GM19043 (cell line): Measurements from ENCODE around the gene HES3.
A peak's percentile ranks its signal among the peaks of the same experiment; 100 is the strongest.

Experiments
- ATAC-seq: cut with Tn5 transposase; IDR thresholded peaks from one replicate; pipeline ENCODE4 v1.9.1; 2021; ENCODE audit warnings: low read depth; ENCODE audit not compliant: unreplicated experiment

Gene HES3

DNA sequence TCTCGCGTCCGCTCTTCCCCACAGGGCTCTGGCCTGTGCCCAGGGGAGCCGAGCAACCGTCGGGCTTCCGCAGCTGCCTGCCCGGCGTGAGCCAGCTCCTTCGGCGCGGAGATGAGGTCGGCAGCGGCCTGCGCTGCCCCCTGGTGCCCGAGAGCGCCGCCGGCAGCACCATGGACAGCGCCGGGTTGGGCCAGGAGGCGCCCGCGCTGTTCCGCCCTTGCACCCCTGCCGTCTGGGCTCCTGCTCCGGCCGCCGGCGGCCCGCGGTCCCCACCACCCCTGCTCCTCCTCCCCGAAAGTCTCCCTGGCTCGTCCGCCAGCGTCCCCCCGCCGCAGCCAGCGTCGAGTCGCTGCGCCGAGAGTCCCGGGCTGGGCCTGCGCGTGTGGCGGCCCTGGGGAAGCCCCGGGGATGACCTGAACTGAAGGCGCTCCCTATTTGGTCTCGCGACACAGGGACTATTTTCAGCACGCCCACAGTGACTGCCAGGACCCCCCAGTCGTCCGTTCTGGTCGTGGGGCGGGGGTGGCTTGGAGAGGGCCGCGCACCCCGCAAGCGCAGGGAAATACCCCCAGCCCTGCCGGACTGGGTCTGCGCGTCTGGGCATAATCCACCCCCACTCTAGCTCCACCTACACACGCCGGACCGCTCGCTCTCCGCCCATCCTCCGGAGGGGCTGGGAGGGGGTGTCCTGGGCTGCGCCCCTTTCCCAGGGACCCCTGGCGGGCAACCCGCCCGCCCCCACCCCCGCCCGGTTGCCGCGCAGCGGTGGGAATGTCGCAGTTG, 1.3 kb downstream of the HES3 start:
- peak; percentile 49 for ATAC-seq

DNA sequence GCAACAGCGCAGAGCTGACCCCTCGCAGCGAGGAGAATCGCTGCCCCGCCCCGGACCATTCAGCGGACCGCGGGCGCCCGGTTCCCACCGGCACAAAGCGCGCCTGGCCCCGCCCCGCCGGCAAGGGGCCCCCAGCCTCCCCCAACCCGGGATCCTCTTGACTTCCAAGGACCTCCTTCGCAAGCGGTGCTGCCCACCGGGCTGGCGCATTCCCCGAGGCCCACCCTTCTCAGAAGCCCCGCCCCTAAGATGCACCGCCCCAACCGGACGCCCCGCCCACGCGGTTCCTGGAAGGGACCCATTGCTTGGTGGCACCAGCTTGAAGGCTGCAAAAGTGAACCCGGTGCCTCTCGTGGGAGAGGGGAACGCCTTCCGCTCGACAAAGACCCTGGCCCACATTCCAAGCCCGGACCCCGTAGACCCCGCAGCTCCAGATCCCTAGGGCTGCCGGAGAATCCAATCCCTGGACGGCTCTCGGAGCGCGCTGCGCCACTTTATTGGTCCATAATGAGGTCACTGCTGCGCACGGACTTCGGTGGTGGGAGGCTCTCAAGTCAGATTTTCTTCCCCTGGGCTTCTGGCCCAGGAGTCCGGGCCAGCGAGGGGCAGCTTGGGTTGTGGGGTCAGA, 2.0 kb downstream of the HES3 start:
- ATAC-seq, result no peak

DNA sequence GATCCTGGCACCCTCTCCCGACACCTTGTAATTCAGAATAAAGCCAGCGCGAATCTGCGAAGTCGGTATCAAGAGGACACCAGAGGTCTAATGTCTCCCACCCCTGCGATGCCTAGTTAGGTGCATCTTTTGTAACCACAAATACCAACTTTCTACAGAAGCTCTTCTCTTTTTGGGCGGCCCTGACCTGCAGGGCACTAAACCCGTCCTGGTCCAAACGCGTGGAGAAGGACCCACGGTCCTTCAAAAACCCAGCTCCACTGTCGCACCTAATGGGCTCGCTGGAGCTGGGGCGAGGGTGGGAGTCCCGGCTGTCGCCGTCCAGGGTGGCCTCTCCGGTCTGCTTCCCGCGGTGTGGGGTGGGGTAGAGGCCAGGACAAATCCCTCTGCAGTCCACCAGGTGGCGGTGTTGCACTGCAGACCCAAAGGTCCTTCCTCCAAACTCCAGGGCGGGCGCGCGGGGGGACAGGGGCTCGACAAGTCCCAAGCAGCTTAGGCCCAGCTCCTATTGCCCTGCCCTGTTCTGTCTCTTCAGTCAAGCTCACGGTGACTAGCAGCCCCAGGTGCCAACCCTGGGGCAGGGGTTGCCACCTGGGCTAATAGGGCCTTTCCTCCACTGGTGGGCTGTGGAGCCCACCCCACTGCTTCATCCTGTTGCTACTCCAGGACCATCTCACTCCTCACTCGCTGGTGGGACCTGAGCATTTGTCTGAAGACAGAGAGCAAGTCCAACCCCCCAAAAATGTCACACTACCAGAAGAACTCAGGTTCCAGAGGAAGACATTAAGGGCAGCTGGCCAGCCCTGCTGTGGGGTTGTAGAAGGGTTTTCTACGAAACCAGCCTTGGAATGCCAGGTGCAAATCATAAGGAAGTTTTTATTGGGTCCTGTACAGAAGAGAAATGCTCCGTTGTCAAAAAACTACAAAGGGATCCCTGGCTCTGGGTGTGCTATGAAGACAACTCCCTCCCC, 2.8 kb downstream of the HES3 start:
- ATAC-seq, result no peak

DNA sequence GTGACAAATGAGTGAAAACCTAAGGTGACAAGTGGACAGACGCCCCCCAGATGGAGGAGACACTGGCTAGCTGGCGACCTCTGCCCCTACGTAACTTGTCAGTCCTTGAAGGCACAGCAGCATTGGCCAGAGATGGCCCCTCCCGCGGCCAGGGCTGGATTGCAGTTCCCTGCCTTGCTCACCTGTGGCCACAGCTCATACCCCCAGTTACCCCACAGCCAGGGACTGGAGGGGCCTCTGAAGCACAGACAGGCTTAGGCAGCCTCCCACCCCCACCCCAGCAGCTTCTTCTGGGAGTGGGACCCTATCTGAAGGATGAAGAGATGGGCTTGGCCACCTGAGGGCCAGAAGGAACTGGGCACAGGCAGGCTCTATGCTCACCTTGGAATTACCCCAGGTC, 3.7 kb downstream of the HES3 start:
- no peak for ATAC-seq

DNA sequence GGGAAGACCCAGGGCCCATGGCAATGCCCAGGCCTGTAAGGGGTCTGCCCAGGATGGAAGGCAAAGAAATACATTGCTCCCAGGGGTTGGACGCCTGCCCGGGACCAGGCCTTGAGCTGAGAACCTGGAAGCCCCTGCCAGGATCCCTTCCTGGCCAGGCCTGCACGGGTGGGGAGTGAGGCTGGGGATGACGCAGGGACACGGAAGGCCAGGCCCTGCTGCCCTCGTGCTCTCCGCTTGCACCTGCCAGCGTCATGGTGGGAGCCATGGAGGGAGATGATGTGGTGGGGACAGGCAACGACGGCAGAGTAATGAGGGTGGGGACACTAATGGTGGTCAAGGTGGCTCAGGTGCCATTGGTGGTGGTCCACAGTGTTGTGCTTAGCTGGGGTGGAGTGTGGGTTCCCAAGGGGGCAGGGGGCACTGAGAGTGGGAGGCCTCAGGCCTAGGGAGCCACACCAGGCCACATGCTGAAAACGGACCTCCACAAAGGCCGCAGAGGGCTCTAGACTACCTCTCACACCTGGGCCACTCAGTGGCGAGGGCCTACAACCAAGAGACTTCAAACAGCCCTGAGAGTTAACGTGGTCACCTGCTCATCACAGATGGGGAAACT, 4.3 kb downstream of the HES3 start:
- ATAC-seq, result no peak

DNA sequence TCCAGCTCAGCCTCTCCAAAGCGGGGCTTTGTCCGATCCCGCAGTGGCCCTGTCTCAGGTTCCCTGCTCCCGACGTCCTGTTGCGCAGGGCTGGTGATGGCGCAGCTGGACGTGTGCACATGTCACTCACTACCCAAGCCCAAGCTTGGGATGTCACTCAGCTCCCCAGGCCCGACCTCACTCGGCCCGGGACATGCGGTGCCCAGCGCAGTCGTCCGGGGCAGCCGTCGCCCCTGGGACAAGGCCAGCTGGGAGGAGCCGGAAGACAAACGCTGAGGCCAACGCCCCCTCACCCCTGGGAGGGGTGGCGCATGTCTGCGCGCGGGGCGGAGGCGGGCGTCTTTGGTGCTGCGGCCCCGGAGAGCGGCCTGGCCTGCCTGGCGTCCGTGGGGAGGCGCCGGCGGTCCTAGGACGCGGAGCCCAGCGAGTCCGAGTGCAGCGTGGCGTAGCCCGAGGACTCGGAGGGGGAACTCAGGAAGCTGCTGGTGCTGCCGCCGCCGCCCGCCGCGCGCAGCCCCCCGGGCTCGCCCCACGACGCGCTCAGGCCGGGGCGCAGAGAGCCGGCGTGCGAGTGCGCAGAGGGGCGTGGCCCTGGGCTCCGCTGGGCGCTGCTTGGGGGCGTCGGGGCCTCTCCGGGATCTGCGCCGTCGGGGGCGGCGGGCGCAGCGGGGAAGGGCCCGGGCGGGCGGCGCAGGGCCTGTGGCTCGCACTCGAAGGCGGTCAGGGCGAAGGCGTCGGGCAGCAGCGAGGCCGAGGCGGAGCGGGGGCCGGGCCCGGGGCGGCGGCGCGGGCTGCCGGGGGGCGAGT, 5.2 kb downstream of the HES3 start:
- no peak for ATAC-seq

DNA sequence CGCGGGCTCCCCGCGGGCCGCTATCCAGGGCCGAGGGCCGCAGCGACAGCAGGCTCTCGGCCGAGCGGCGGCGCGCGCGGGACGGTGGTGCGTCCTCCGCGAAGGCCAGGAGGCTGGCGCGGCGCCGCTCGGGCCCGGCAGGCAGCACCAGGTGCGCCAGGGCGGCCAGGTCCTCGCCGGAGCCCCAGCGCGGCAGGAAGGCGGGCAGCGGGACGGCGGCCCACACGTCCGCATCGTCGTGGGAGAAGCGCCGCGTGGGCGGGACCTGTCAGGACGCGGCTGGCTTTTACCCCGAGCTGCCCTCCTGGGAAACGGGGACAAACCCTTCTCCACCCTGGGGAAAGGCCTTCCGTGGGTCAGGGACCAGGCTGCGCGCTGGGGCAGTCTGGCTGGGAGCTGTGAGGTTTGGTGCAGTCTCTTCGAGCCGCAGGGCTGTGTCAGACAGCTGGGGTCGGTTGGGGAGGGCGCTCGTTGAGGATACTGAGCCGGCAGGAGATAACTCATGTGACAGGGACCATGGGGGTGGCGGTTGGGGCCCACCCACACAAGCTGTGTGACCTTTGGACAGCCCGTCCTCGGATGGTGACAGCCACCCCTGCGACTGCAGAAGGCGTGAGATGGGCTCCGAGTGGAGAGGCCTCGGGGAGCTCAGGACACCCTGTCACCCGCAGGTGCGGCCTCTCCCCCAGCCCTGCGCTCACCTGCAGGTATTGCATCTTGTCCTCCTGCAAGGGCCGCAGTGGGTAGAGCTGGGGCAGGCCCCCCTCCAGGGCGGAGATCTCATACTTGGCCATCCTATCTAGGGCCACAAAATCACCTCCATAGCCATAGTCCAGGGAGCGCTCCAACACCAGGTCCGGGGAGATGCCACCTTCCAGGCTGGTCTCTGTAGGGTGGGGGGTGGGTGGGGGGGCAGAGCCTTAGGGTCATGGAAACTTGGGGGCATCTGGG, 6.0 kb downstream of the HES3 start:
- ATAC-seq, result no peak

DNA sequence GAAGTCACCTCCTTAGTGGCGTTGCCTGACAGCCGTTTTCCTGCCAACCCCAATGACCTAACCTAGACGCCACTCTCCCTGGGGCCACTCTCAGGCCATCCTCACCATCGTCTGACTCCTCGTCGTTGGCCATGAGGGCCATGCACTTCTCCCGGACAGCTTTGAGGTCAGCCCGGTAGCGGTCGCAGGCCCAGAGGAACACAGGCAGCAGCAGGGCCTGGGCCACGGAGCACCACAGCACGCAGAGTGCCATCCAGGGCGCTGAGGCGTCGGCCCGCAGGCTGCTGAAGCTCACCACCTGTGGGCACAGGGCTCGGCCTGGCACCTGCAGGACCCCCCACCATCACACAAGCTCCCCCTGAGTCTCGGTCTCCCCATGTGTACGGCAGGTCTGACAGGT, 7.3 kb downstream of the HES3 start:
- ATAC-seq, result no peak

DNA sequence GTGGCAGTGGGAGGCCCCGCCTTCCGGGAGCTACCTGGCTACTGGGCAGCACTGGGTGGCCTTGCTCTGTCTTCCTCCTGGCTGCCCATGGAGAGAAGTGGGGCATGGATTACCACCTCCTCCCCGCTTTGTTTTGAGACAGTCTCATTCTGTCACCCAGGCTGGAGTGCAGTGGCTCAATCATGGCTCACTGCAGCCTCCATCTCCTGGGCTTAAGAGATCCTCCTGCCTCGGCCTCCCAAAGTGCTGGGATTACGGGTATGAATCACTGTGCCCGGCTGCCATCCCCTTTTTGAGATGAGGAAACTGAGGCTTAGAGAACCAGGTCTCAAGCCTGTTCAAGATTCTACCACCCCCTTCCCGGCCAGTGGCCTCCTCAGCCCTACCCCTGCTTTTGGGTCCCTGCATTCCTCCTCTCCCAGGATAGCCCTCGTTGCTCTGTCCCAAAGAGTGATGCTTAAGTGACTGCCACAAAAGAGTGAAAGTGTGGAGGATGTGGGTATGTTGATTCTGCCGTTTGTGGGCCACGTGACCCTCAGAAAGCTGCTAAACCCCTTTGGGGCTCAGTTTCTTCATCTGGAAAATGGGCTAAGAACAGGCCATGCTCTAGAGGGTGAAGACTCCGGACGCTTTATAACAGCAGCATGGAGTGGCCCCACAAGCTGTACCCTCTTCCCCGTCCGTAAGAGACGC, 7.8 kb downstream of the HES3 start:
- no peak for ATAC-seq

DNA sequence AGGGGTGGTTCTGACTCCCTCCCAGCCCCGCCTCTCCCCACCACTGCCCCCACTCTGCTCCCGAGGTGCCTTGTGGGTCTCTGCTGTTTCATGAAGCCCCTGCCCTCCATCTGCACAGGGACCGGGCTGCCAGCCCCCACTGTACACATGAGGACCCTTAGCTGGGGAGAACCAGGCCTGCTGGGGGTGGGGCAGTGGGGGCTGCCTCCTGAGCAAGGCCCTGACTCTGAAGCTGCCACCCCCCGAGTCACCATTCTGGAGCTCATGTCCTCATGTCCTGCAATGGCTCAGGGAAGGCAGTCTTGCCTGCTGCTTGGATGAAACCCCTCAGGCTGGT, 8.4 kb downstream of the HES3 start:
- no peak for ATAC-seq

DNA sequence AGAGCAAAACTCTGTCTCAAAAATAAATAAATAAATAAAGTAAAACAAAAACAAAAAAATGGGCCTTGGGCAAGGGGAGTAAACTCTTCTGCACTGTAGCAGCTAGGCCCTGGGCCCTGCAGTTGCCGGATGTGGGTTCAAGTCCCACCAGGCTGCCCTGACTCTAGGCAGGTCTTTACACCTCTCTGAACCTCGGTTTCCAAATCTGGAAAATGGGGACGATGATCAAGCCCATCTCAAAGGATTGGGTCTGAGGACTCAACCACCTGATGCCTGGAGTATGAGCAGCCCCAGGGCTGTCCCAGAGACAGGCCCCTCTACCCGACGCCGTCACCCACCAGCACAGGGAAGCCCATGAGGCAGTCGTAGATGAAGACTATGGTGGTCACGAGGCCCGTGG, 9.4 kb downstream of the HES3 start:
- ATAC-seq, result no peak

DNA sequence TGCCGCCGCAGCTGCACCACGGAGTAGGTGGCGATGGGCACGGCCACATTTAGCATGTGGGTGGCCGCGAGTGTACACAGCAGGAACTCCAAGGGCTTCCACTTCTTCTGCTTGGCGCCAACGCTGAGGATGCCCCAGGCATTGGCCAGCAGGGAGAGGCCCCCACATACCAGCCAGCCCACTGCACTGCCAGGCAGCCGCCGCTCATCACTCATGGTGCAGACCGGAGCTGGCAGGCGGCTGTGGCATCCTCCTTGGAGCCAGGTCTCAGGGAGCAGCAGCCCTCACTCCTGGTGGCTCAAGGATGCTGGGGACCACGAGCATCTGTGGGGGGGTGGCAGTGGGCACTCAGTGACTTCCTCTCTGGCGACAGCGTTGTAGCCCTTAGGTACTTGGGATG, 10.7 kb downstream of the HES3 start:
- ATAC-seq, result no peak

DNA sequence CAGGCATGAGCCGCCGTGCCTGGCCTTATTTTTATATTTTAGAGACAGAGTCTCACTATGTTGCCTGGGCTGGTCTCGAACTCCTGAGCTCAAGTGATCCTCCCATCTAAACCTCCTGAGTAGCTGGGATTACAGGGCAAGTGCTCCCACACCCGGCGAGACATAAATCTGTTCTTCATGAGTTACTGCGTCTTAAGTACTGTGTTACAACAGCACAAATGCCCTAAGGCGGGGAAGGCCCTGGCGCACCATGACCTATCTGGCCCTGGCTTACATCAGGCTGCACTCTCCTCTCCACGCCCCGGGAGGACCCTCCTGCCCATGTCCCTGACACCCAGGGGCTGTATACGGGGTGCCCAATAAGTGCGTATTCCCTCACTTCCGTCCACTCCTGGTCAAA, 12.7 kb downstream of the HES3 start:
- ATAC-seq, result no peak

DNA sequence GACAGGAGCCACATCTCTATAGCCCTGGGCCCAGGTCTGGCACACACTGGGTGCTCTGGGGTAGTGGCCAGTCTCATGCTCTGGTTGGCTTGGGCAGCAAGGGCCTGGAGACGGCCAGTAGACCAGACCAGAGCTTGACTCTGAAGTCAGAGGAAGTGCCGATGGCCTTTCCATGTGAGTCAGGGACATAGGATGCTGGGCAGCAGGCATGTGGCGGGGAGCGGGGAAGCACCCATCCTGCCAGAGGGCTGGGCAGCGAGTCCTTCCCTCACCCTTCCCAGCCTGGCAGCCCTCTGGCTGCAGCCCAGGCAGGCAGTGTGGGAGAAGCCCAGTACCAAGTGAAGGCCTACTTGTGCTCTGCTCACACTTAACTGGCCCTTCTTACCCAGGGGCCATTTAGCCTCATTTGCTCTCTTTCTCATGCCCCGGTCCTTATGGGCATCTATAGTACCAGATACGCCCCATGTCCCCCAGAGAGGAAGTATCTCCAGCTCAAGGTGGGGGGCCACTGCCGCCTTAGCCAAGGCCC, 13.6 kb downstream of the HES3 start:
- ATAC-seq, result no peak

DNA sequence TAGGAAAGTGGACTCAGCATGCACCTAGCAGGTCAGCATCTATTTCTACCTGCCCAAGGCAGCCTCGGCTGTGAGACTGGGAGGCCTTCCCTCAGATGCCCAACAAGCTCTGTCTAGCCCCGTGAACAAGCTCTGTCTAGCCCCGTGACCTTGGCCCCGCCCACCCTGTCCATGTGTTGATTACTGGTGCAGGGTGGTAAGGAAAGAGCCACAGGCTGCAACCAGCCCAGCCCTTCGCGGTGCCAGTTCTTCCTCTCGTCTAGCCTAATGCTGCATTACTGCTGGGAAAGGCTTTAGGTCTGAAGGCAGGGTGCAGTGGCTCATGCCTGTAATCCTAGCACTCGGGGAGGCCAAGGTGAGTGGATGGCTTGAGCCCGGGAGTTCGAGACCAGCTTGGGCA, 14.7 kb downstream of the HES3 start:
- ATAC-seq, result no peak

DNA sequence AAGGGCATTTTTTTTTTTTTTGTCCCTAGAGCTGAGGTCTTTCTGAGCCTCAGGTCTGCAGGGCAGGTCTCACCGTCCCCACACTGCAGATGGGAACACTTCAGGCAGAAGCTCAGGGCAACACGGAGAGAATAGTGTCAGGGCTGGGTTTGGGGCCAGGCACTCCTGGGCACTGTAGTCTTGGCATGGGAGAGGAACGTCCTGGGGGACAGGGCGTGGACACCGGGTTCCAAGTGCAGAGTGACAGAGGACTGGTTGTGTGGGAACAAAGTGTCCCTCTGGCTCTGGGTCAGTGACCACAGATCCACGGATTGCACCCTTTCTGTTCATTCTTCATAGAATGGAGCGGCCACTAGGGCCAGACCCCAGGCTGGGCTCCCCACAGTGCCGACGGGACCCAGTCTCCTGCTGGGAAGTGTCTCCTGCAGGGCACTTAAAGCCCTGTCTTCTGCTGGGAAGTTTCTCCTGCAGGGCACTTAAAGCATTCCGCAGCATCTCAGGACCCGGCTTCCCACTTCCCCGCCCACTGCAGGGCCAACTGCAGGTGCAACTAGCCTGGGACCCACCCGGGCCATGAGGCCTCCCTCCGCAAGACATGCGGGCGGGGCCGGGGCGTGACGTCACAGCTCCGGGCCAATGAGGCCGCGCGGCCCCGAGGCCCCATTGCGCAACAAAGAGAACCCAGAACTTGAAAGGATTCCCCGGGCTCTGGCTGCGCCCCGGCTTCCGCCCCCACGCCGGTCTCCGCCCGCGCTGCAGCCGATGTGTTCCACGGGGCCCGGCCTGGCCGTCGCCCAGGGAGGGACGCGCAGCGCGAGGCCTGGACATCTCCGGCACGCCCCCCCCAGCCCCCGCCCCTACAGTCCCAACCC, 15.7 kb downstream of the HES3 start:
- ATAC-seq, result no peak

DNA sequence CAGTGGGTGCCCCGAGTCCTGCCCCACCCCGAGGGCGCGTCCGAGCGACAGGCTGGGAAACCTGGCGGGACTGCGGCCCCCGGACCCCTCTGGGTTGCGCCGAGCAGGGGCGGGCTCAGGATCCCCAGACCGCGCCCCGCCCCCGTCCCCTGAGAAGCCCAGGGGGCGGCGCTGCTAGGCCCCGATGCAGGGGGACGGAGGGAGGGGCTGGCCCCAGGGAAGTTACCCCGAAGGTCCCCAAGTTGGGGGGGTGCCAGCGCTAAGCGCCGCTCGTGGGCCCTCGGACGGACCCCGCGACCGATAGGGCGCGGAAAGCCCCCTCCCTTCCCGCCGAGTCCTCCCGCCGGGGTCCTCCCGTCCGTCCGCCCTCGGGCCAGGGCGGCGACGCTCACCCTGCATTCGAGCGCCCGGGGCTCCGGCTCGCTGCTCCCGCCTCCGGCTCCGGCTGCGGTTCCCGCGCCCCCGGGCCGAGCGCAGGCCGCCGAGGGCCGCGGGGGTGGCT, 16.5 kb downstream of the HES3 start:
- no peak for ATAC-seq
